Effector memory CD8-positive, alpha-beta T cell (primary cell): ENCODE data around the gene ZNF148.
A peak's percentile ranks its signal among the peaks of the same experiment; 100 is the strongest.
"Not testable (repeated sequence)": the region's sequence is repeated elsewhere in the genome, so short reads cannot be mapped to it uniquely, and the experiment has no call there.

Source experiments
- ATAC-seq: fragments of 150-1000 bp; cut with Tn5 transposase; replicated peaks from 2 replicates; pipeline ENCODE4 v1.10.0; 2021; ENCODE audit warnings: mild to moderate bottlenecking, moderate library complexity
- DNase-seq, 3 experiments: peaks; one replicate each; pipeline ENCODE4 v3.0.0; 2021
- H3K27ac Mint-ChIP-seq, 2 donors: one replicate each; pipeline ENCODE4 v1.8.0; 2022; ENCODE audit warnings: mild to moderate bottlenecking in 2 of 2, mixed read lengths in 2 of 2, moderate library complexity in 2 of 2
- H3K27me3 Mint-ChIP-seq, 2 donors: one replicate each; pipeline ENCODE4 v1.8.0; 2022; ENCODE audit warnings: mixed read lengths in 2 of 2
- H3K36me3 Mint-ChIP-seq: one replicate; pipeline ENCODE4 v1.8.0; 2022; ENCODE audit warnings: mild to moderate bottlenecking, moderate library complexity, mixed read lengths; ENCODE audit not compliant: insufficient read depth
- H3K4me1 Mint-ChIP-seq, 2 donors: one replicate each; pipeline ENCODE4 v1.8.0; 2022; ENCODE audit warnings: low read depth in 2 of 2, mixed read lengths in 2 of 2
- H3K4me3 Mint-ChIP-seq, 2 donors: one replicate each; pipeline ENCODE4 v1.8.0; 2022; ENCODE audit warnings: mild to moderate bottlenecking in 2 of 2, mixed read lengths in 2 of 2, moderate library complexity in 2 of 2
- H3K9me3 Mint-ChIP-seq, 2 donors: one replicate each; pipeline ENCODE4 v1.8.0; 2022; ENCODE audit warnings: mixed read lengths in 2 of 2
- total RNA-seq, 9 experiments: gene quantifications; one replicate each; lab custom pipeline; 2026; lab: John Stamatoyannopoulos, UW

The ZNF148 gene, protein sequence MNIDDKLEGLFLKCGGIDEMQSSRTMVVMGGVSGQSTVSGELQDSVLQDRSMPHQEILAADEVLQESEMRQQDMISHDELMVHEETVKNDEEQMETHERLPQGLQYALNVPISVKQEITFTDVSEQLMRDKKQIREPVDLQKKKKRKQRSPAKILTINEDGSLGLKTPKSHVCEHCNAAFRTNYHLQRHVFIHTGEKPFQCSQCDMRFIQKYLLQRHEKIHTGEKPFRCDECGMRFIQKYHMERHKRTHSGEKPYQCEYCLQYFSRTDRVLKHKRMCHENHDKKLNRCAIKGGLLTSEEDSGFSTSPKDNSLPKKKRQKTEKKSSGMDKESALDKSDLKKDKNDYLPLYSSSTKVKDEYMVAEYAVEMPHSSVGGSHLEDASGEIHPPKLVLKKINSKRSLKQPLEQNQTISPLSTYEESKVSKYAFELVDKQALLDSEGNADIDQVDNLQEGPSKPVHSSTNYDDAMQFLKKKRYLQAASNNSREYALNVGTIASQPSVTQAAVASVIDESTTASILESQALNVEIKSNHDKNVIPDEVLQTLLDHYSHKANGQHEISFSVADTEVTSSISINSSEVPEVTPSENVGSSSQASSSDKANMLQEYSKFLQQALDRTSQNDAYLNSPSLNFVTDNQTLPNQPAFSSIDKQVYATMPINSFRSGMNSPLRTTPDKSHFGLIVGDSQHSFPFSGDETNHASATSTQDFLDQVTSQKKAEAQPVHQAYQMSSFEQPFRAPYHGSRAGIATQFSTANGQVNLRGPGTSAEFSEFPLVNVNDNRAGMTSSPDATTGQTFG
- 69.2 to 164 (median 102) reads per million in 9 experiments for total RNA-seq

GRCh38 chr3:125374996-125375941 is at the start of gene ZNF148:
ZNF148 (minus strand) TSS chr3:125375325; CDS start chr3:125313640, 61,685 bp downstream.
- peak within 1 kb of the TSS; percentile 89 to 92 for H3K4me3 Mint-ChIP-seq
- peaks cover 28 to 43% of the 10 kb centered on the region in 2 donors for H3K4me1 Mint-ChIP-seq
- DNase-seq (peak; percentile 85 to 90 (median 89)), ATAC-seq (peak; percentile 94)
- peak within 1 kb of the TSS; percentile 99 to 100 for H3K27ac Mint-ChIP-seq
- H3K9me3 Mint-ChIP-seq = no peaks in the 10 kb centered on the region
- H3K36me3 Mint-ChIP-seq = peaks cover 24% of the 10 kb centered on the region
- H3K27me3 Mint-ChIP-seq = no peaks in the 10 kb centered on the region

DNA sequence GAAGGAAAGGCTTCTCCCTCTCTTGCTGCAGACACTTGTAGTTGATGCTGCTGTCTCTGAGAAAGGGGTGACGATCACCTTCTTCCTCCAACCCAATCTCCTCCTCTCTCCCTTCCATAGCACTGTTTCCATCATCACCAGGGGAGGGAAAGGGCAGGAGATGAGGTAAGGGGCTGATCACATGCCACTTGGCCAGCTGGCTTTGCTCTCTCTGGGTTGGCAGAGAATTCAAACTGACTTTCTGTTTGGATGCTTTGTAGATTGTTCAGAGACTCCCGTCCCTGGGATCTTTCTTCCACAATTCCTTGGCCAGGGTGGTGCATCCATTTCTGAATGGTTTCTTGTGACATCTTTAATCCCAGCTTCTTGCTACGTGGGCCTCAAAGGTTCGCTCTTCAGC is 43.2 kb upstream of the ZNF148 start:
- no peak overlapping the region for H3K27ac Mint-ChIP-seq
- DNase-seq (no peak), ATAC-seq (no peak)
- no peaks in the 10 kb centered on the region for H3K9me3 Mint-ChIP-seq
- H3K4me3 Mint-ChIP-seq = no peak overlapping the region
- H3K36me3 Mint-ChIP-seq = peaks cover 6% of the 10 kb centered on the region
- peaks cover 0 to 8% of the 10 kb centered on the region in 2 donors for H3K27me3 Mint-ChIP-seq
- H3K4me1 Mint-ChIP-seq = no peaks in the 10 kb centered on the region

DNA sequence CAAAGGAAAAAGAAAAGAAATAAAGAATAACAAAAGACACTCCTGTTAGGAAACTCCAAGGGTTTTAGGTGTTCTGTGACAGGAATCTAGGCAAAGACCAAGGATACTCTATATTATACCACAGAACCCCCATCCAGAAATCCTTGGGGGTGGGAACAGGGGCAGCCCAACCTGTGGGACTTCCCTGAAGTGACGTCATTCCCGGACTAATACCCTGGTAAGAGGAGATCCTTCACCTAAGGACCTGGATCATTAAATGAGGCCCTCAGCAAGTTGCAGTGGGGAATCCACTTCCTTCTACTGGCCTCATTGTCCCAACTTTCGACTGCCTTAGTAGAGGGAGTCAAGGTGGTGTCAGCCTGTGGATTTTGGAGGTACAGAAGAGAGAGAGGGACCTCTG is 41.1 kb upstream of the ZNF148 start:
- Mint-ChIP-seq H3K27me3 (peaks cover 6 to 25% of the 10 kb centered on the region in 2 donors), H3K4me1 (no peaks in the 10 kb centered on the region), H3K9me3 (no peaks in the 10 kb centered on the region), H3K27ac (no peak overlapping the region), H3K36me3 (peaks cover 7% of the 10 kb centered on the region), H3K4me3 (no peak overlapping the region)
- DNase-seq (no peak), ATAC-seq (no peak)

- H3K4me1 Mint-ChIP-seq = no peaks in the 10 kb centered on the region
- H3K27ac Mint-ChIP-seq = peak overlapping the region in 1 of 2 donors; percentile 67
- no peak for DNase-seq
- ATAC-seq = no peak
- no peak overlapping the region for H3K4me3 Mint-ChIP-seq
- peaks cover 7% of the 10 kb centered on the region for H3K36me3 Mint-ChIP-seq
- H3K27me3 Mint-ChIP-seq = peaks cover 18 to 40% of the 10 kb centered on the region in 2 donors
- H3K9me3 Mint-ChIP-seq = no peaks in the 10 kb centered on the region
Measured at GRCh38 chr3:125414669-125415068, 39.5 kb upstream of the ZNF148 start.

DNA sequence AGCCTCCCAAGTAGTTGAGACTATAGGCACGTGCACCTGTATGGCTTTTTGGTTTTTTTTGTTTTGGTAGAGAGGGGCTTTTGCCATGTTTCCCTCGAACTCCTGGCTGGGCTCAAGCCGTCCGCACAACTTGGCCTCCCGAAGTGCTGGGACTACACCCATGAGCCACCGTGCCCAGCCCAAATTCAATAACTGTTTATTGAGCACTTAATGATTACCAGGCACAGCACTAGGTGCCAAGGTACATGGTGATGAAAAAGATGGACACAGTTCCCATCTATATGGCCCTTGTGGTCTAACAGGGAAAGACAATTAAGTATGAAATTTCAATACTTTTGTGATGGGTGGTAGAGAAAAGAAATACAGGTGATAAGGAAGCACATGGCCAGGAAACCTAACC is 35.8 kb upstream of the ZNF148 start:
- H3K4me1 Mint-ChIP-seq = no peaks in the 10 kb centered on the region
- no peak for ATAC-seq
- peaks cover 0 to 3% of the 10 kb centered on the region in 2 donors for H3K9me3 Mint-ChIP-seq
- peaks cover 39 to 57% of the 10 kb centered on the region in 2 donors for H3K27me3 Mint-ChIP-seq
- H3K4me3 Mint-ChIP-seq = no peak overlapping the region
- DNase-seq = no peak
- peaks cover 7% of the 10 kb centered on the region for H3K36me3 Mint-ChIP-seq
- no peak overlapping the region for H3K27ac Mint-ChIP-seq

- no peak for DNase-seq
- H3K4me1 Mint-ChIP-seq = no peaks in the 10 kb centered on the region
- peaks cover 0 to 3% of the 10 kb centered on the region in 2 donors for H3K9me3 Mint-ChIP-seq
- no peak for ATAC-seq
- peaks cover 31 to 38% of the 10 kb centered on the region in 2 donors for H3K27me3 Mint-ChIP-seq
- H3K4me3 Mint-ChIP-seq = no peak overlapping the region
- no peak overlapping the region for H3K27ac Mint-ChIP-seq
- no peaks in the 10 kb centered on the region for H3K36me3 Mint-ChIP-seq
Measured at GRCh38 chr3:125406070-125406469, 30.9 kb upstream of the ZNF148 start.

- DNase-seq, H3K4me1 Mint-ChIP-seq, H3K36me3 Mint-ChIP-seq, ATAC-seq, H3K27ac Mint-ChIP-seq, H3K4me3 Mint-ChIP-seq, H3K9me3 Mint-ChIP-seq: not testable (repeated sequence)
- H3K27me3 Mint-ChIP-seq = peaks cover 30 to 35% of the 10 kb centered on the region in 2 donors
Measured at GRCh38 chr3:125405515-125405914, 30.4 kb upstream of the ZNF148 start.

DNA sequence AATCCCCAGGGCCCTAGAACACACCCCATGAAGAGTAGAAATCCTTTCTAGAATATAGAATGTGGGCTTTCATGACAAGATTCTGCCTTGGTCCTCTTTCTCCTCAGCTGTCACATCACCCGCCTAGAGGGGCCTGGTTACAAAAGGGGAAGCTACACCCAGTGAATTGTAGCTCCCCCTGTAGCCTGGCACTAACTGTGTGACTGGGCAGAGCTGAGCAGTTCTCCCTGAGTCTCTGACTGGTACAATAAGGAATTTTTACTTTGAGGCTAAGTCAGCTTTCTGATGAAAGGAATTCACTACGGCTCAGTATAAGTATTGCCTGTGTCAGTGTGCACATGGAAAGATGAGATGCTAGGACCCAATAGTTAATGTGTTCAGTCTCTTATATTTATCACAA is 28.7 kb upstream of the ZNF148 start:
- H3K4me1 Mint-ChIP-seq = no peaks in the 10 kb centered on the region
- ATAC-seq (no peak), DNase-seq (no peak)
- H3K27ac Mint-ChIP-seq = no peak overlapping the region
- H3K9me3 Mint-ChIP-seq = peaks cover 0 to 3% of the 10 kb centered on the region in 2 donors
- peaks cover 19 to 21% of the 10 kb centered on the region in 2 donors for H3K27me3 Mint-ChIP-seq
- no peak overlapping the region for H3K4me3 Mint-ChIP-seq
- H3K36me3 Mint-ChIP-seq = no peaks in the 10 kb centered on the region

DNA sequence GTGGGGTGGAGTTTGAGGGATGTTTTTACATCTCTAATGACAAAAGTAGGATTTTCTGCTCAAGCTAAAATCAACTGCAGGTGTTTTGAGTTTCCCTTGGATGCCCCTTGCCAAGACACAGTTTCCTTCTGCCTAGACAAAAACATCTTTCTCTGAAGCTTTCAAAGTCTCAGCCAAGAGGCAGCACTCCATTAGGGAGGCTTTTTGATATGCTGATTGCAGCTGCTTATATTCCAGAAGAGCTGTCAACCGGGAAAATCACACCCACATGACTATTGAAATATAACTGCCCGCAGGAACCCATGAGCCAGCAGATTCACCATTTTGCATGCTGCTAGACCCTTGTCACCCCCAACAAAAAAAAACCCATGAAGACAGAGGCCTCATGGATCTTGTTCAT is 27.5 kb upstream of the ZNF148 start:
- H3K4me1 Mint-ChIP-seq = no peaks in the 10 kb centered on the region
- no peak for ATAC-seq
- H3K36me3 Mint-ChIP-seq = no peaks in the 10 kb centered on the region
- peaks cover 0 to 3% of the 10 kb centered on the region in 2 donors for H3K9me3 Mint-ChIP-seq
- H3K27me3 Mint-ChIP-seq = peaks cover 19 to 25% of the 10 kb centered on the region in 2 donors
- no peak for DNase-seq
- H3K27ac Mint-ChIP-seq = no peak overlapping the region
- no peak overlapping the region for H3K4me3 Mint-ChIP-seq

- Mint-ChIP-seq H3K4me3 (no peak overlapping the region), H3K27ac (no peak overlapping the region), H3K36me3 (no peaks in the 10 kb centered on the region), H3K4me1 (no peaks in the 10 kb centered on the region), H3K27me3 (peaks cover 23 to 25% of the 10 kb centered on the region in 2 donors), H3K9me3 (peaks cover 0 to 3% of the 10 kb centered on the region in 2 donors)
- ATAC-seq (no peak), DNase-seq (no peak)
Measured at GRCh38 chr3:125401402-125401801, 26.3 kb upstream of the ZNF148 start.

GRCh38 chr3:125398952-125399351 is 23.8 kb upstream of the ZNF148 start:
- Mint-ChIP-seq H3K36me3 (no peaks in the 10 kb centered on the region), H3K9me3 (no peaks in the 10 kb centered on the region), H3K4me1 (no peaks in the 10 kb centered on the region), H3K4me3 (no peak overlapping the region), H3K27ac (no peak overlapping the region), H3K27me3 (peaks cover 30 to 40% of the 10 kb centered on the region in 2 donors)
- ATAC-seq (no peak), DNase-seq (no peak)

DNA sequence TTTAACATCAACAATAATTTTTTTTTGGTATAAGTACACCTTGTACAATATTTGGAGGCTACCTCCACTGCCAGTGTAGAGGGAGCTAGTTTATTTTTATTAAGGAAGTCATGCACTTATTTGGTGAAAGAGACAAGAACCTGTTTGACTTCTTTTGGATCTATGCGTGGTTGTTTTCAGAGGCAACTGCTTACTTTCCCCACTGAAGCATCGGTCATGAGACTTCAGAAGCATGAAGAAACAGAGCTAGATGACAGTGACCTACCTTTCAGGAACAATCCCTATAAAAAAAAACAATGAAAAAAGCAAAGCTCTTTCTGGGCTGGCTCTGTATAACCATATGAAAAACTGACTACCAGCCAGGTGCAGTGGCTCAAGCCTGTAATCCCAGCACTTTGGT is 20.0 kb upstream of the ZNF148 start:
- no peaks in the 10 kb centered on the region for H3K36me3 Mint-ChIP-seq
- no peak for ATAC-seq
- H3K27ac Mint-ChIP-seq = no peak overlapping the region
- H3K9me3 Mint-ChIP-seq = no peaks in the 10 kb centered on the region
- peaks cover 34 to 35% of the 10 kb centered on the region in 2 donors for H3K27me3 Mint-ChIP-seq
- no peak for DNase-seq
- H3K4me1 Mint-ChIP-seq = no peaks in the 10 kb centered on the region
- H3K4me3 Mint-ChIP-seq = no peak overlapping the region

GRCh38 chr3:125394406-125394805 is 19.3 kb upstream of the ZNF148 start:
- DNase-seq (no peak), ATAC-seq (no peak)
- Mint-ChIP-seq H3K27me3 (peaks cover 31 to 35% of the 10 kb centered on the region in 2 donors), H3K4me3 (no peak overlapping the region), H3K36me3 (no peaks in the 10 kb centered on the region), H3K9me3 (no peaks in the 10 kb centered on the region), H3K27ac (no peak overlapping the region), H3K4me1 (peaks cover 3% of the 10 kb centered on the region in 2 donors)
